GM19452 (cell line): Measurements from ENCODE around the gene CAMK1.

Experiments used
- ATAC-seq: cut with Tn5 transposase; IDR thresholded peaks from one replicate; pipeline ENCODE4 v1.9.1; 2021; ENCODE audit not compliant: unreplicated experiment

Gene CAMK1

GRCh38 chr3:9769426-9770275, at the start of gene CAMK1:
CAMK1 (minus strand) TSS chr3:9769947; CDS start chr3:9767749, 2,198 bp downstream.
- peak; percentile 59 for ATAC-seq

DNA sequence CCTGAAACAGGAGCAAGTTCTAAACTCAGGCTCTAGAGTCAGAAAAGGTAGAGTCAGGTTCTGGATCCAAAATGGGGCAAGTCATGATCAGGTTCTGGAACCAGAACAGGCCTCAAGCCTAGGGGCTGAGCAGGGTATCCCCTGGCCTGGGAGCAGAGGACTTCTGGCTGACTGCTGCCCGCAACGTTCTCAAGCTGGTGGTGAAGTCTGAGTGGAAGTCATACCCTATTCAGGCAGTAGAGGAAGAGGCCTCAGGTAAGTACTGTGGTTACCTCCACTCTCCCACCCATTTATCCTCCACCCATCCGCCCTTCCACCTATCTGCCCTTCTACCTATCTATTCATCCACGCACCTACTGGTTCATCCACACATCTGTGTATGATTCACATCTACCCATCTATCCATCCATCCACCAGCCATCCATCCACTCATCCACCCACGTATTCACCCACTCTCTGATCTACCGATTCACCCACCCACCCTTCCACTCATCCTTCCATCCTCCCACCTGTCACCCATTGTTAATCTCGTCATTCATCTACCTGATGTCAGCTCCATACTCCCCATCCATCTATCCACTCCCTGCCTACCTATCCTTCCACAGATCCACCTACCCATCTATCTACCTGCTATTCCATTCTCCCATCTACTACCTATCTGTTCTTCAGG, 49.1 kb upstream of the CAMK1 start:
- no peak for ATAC-seq

- no peak for ATAC-seq
Observed at GRCh38 chr3:9817436-9817835, 47.7 kb upstream of the CAMK1 start.

DNA sequence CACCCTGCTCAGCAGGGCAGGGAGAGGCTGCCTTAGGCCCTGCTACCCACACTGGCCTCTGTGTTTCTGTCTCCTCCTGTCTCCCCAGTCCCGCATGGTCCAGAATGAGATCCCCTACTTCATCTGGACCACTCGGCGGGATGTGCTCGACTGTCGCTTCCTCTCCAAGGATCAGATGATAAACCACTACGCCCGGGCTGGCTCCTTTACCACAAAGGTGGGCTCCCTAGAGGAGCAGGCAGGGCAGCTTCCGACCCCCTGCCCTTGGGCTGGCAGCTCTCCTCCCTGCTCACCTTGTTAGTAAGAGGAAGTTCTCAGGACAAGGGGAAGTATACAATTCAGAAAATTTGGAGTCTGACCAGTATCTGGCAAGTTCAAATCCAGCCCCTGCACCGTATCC, 46.2 kb upstream of the CAMK1 start:
- no peak for ATAC-seq

DNA sequence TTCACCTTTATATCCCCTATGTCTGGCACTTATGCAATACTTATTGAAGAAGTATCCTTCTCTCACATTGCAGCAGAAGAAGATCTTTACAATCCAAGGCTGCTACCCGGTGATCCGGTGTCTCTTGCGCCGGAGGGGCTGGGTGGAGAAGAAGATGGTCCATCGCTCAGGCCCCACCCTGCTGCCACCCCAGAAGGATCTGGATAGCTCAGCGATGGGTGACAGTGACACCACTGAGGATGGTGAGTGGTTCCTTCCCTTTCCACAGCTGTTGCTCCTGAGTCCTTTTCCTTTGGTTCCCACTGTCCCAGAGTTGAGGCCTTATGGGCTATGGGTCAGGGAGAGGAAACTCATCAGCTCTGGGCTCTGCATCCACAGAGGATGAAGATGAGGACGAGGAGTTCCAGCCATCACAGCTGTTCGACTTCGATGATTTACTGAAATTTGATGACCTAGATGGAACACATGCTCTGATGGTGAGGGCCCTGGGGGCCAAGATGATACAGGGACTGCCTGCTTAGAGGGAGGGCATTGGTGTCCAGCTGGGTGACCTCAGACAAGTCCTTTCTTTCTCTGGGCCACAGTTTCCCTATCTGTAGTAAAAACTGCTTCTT, 43.2 kb upstream of the CAMK1 start:
- ATAC-seq = no peak

- ATAC-seq = no peak
Observed at GRCh38 chr3:9810846-9811245, 41.1 kb upstream of the CAMK1 start.

GRCh38 chr3:9810433-9810770, 40.7 kb upstream of the CAMK1 start:
- no peak for ATAC-seq

GRCh38 chr3:9809615-9810432, 40.1 kb upstream of the CAMK1 start, which contains the start of gene TTLL3:
TTLL3 (plus strand) TSS chr3:9810262; CDS start chr3:9810662, 400 bp downstream.
- ATAC-seq = peak; percentile 48

GRCh38 chr3:9809239-9809614, 39.5 kb upstream of the CAMK1 start:
- ATAC-seq = no peak

DNA sequence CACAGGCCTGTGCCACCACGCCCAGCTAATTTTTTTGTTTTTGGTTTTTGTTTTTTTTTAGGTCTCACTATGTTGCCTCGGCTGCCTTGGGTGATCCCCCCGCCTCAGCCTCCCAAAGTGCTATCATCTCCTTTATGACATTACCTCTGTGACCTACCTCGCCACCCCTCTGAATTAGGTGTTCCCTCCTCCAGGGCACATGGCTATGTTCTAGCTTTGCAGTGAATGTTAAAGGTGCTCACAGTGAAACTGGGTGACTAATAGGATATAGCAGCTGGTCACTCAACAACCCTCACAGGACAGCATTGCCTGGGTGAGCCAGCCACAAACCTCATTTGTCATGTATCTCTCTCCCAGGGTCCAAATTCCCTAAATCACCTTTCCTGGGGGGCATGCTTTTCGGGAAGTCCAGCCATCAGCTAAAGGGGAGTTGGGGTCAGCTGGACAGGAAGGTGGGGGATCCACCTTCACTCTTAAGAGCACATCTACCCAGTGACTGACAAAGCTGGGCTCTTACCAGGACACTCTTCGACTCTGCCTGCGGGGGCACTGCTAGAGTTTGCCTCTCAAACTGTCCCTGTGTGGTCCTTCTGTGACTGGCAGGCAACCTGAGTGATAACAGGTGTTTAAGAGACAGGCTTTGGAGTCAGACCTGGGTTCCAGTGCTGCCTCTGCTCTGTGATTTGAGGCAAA, 38.7 kb upstream of the CAMK1 start:
- ATAC-seq = peak; percentile 46

DNA sequence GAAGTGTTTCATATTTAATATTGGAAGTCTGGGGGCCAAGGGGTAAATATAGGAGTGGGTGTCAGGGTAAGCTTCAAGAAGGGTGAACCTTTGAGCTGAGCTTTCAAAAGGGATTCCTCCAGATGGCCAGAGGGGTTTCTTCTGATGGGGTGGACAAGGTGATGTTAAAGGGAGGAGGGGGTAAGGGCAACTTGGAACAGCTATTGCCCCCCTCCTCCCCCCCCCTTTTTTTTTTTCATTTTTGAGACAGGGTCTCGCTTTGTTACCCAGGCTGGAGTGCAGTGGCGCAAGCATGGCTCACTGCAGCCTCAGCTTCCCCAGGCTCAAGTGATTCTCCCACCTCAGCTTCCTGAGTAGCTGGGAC, 38.2 kb upstream of the CAMK1 start:
- ATAC-seq = no peak

- ATAC-seq = no peak
Observed at GRCh38 chr3:9806688-9807589, 37.2 kb upstream of the CAMK1 start.

DNA sequence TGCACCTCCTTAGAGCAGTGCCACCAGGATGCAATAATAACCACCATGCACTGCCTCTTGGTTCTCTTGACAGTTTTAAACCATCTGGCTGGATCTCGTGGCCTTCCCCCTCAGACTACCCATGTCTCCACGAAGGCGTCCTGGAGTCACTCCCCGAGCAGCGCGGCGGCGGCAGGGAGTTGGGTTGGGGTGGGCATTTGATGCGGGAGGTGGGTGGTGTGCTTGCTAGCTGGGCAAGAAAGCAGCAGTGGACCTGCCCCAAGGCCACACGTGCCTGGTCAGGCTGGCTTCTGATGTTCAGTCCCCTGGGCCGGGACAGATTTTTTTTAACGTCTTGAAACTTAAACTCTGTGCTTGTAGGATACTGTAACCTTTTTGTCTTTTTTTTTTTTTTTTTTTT, 36.4 kb upstream of the CAMK1 start:
- no peak for ATAC-seq

DNA sequence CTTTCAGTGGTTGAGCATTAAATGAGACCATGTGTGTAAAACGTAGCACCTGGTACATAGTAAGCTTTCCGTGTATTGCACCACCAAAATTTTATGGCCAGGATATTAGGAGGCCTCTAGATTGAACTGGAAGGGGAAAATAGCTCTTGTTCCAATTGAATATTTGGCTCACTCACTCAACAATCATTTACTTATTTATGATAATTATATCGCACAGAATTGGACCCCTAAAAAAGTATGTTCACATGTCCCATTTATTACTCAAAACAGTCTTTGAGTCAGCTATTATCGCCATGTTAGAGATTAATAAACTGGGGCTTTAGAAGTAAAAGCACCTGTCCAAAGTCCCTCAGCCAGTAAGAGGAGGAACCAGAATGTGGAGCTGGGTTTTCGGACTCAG, 35.2 kb upstream of the CAMK1 start:
- no peak for ATAC-seq

DNA sequence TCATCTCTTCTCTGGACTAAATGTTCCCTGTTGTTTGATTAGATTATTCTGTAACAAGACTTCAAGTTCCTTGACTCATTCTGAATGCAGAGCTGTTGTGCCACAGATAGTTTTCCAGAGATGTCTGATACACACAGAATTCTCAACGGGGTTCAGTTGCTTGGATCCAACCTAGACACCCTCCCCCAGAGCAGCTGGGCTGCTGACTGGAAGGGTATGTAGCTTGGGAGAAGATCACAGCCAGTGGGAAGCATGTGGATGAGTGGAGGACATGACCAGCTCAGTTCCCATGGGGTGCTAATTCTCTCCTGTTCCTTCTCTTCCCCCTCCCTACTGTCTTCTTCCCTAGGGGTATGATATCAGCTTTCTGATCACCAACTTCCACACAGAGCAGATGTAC, 33.7 kb upstream of the CAMK1 start:
- no peak for ATAC-seq

DNA sequence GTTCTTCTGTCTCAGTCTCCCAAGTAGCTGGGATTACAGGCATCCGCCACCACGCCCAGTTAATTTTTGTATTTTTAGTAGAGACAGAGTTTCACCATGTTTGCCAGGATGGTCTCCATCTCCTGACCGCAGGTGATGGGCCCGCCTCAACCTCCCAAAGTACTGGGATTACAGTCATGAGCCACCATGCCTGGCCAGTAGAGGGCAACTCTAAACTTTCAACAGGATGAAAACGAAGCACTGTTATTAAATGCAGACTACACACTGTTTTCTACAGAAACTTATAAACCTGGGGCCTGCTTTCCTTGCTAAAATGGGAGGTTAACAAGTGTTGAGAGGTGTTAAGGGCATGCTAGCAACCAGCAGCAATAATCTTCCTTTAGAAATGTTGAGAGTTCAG, 30.8 kb upstream of the CAMK1 start:
- no peak for ATAC-seq

GRCh38 chr3:9797196-9797945, 27.6 kb upstream of the CAMK1 start:
- no peak for ATAC-seq

GRCh38 chr3:9795207-9795606, 25.5 kb upstream of the CAMK1 start:
- no peak for ATAC-seq

DNA sequence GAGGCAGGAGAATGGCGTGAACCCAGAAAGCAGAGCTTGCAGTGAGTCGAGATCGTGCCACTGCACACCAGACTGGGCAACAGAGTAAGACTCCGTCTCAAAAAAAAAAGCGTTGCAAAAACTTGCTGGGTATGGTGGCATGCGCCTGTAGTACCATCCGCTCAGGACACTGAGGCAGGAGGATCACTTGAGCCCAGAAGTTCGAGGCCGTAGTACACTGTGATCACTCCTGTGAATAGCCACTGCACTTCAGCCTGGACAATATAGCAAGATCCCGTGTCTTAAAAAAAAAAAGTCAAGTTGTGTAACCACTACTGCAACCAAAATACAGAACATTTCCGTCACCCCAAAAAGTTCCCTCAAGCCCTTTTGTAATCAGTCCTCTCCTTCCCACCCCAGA, 24.7 kb upstream of the CAMK1 start:
- no peak for ATAC-seq
